ENCODE measurements around the gene KDM4D.
A peak's percentile ranks its signal among the peaks of the same experiment; 100 is the strongest.
"Not testable (repeated sequence)": the region's sequence is repeated elsewhere in the genome, so short reads cannot be mapped to it uniquely, and the experiment has no call there.

Gene KDM4D

DNA sequence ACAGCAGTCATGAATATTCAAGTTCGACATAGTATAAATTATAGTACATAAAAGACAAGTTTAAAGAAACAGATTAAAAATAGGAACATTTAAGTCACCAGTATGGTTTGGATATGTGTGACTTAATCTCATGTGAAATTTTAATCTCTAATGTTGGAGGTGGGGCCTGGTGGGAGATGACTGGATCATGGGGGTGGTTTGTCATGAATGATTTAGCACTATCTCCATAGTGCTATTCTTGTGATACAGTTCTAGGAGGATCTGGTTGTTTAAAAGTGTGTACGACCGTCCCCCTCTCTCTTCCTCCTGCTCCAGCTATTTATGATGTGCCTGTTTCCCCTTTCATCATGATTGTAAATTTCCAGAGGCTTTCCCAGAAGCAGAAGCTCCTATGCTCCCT lies 54.8 kb downstream of the KDM4D start:
- no peaks in the 10 kb centered on the region for H3K4me1 ChIP-seq (ENCODE audit: control insufficient read depth, insufficient read depth, low read length)
- no peak overlapping the region for H3K9ac ChIP-seq (ENCODE audit: low read length in 2 of 2)
- H3K27me3 ChIP-seq (ENCODE audit: control insufficient read depth in 1 of 2, insufficient read depth in 2 of 2, low read length in 2 of 2) = no peaks in the 10 kb centered on the region
- H3K4me3 ChIP-seq (ENCODE audit: low read length in 2 of 2) = no peak overlapping the region
- no peak overlapping the region for H3K27ac ChIP-seq (ENCODE audit: low read length)
- no peaks in the 10 kb centered on the region for H3K36me3 ChIP-seq (ENCODE audit: control insufficient read depth in 2 of 2, insufficient read depth in 2 of 2, low read length in 2 of 2)
- no peaks in the 10 kb centered on the region for H3K9me3 ChIP-seq (ENCODE audit: control insufficient read depth in 2 of 2, low read length in 2 of 2)

DNA sequence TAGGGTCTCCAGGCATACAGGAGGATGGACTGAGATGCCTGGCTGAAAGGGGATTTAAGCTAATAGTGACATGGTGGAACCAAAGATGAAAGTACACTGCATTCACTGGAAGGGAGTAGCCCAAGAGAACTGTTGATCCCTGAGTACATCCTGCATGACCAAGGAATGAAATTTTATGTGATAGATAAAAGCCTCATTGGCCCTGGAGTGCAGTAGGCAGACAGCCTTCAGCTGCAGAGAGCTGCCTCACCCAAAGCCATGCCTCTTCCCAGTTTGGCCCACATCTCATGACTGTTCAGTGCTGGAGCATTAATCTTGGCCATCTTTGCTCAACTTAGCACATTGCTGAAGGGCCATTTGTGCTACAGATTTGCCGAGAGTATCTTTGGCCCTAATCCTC lies 59.5 kb downstream of the KDM4D start:
- Histone ChIP-seq H3K27me3 (ENCODE audit: control insufficient read depth in 1 of 2, insufficient read depth in 2 of 2, low read length in 2 of 2) (peaks cover 1 to 4% of the 10 kb centered on the region in 2 donors), H3K27ac (ENCODE audit: low read length) (no peak overlapping the region), H3K36me3 (ENCODE audit: control insufficient read depth in 2 of 2, insufficient read depth in 2 of 2, low read length in 2 of 2) (no peaks in the 10 kb centered on the region), H3K4me3 (ENCODE audit: low read length in 2 of 2) (no peak overlapping the region), H3K4me1 (ENCODE audit: control insufficient read depth, insufficient read depth, low read length) (no peaks in the 10 kb centered on the region), H3K9me3 (ENCODE audit: control insufficient read depth in 2 of 2, low read length in 2 of 2) (peaks cover 0 to under 1% of the 10 kb centered on the region in 2 donors), H3K9ac (ENCODE audit: low read length in 2 of 2) (no peak overlapping the region)

DNA sequence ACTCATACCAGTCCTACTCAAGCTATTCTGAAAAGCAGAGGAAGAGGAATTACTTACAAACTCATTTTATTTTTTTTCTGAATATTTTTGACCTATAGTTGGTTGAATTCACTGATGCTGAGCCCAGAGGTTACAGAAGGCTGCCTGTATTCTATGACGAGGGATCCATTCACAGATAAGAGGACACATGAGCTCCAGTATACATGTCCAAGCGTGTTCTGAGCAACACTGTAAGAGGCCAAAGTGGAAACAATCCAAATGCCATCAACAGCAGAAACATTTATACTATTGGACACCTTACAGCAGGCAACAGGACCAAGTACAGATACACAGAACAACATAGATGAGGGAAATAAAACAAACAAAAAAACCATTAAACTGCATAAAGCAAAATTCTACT lies 61.8 kb downstream of the KDM4D start:
- Histone ChIP-seq H3K27ac (ENCODE audit: low read length) (no peak overlapping the region), H3K4me3 (ENCODE audit: low read length in 2 of 2) (no peak overlapping the region), H3K9me3 (ENCODE audit: control insufficient read depth in 2 of 2, low read length in 2 of 2) (peaks cover 0 to 3% of the 10 kb centered on the region in 2 donors), H3K27me3 (ENCODE audit: control insufficient read depth in 1 of 2, insufficient read depth in 2 of 2, low read length in 2 of 2) (peaks cover 2 to 4% of the 10 kb centered on the region in 2 donors), H3K9ac (ENCODE audit: low read length in 2 of 2) (no peak overlapping the region), H3K36me3 (ENCODE audit: control insufficient read depth in 2 of 2, insufficient read depth in 2 of 2, low read length in 2 of 2) (no peaks in the 10 kb centered on the region), H3K4me1 (ENCODE audit: control insufficient read depth, insufficient read depth, low read length) (no peaks in the 10 kb centered on the region)

DNA sequence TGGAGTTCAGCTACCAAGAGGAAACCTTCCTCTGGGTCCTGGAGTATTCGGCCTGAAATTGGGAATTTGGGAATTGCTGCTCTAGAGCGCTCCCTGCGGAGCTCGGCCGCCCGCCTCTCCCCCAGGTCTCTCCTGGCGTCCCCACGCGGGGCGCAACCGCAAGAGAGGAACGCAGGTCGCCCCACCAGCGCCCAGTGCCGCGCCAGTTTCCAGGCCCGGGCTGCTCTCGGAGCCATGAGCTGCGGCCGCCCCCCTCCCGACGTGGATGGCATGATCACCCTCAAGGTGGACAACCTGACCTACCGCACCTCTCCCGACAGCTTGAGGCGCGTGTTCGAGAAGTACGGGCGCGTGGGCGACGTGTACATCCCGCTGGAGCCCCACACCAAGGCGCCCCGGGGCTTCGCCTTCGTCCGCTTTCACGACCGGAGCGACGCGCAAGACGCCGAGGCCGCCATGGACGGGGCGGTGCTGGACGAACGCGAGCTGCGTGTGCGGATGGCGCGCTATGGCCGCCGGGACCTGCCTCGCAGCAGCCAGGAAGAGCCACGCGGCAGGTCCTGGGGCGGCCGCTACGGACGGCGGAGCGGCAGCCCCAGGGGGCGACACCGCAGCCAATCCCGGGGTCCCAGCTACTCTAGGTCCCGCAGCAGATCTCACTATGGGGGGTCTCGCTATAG lies 64.0 kb downstream of the KDM4D start:
- H3K36me3 ChIP-seq (ENCODE audit: control insufficient read depth in 2 of 2, insufficient read depth in 2 of 2, low read length in 2 of 2); H3K9ac ChIP-seq (ENCODE audit: low read length in 2 of 2); H3K4me1 ChIP-seq (ENCODE audit: control insufficient read depth, insufficient read depth, low read length); H3K27ac ChIP-seq (ENCODE audit: low read length); H3K9me3 ChIP-seq (ENCODE audit: control insufficient read depth in 2 of 2, low read length in 2 of 2): not testable (repeated sequence)
- Histone ChIP-seq H3K27me3 (ENCODE audit: control insufficient read depth in 1 of 2, insufficient read depth in 2 of 2, low read length in 2 of 2) (peaks cover 8 to 11% of the 10 kb centered on the region in 2 donors), H3K4me3 (ENCODE audit: low read length in 2 of 2) (peak overlapping the region; percentile 22 to 25)

DNA sequence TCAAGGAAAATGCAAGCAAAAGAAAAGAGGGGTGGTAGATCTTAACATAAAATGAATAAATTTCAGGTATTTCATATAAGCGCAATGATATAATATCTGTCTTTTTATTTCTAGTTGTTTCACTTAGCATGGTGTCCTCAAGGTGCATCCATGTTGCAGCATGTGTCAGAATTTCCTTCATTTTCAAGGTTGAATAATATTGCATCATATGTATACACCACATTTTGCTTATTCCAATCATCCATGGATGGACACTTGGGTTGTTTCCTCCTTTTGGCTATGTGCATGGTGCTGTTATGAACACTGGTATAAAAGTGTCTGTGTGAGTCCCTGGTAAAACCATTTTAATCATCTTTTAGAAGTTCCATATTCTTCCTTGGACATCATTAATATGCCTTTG lies 68.7 kb downstream of the KDM4D start:
- Histone ChIP-seq H3K27me3 (ENCODE audit: control insufficient read depth in 1 of 2, insufficient read depth in 2 of 2, low read length in 2 of 2) (peaks cover 12 to 17% of the 10 kb centered on the region in 2 donors), H3K27ac (ENCODE audit: low read length) (no peak overlapping the region)

DNA sequence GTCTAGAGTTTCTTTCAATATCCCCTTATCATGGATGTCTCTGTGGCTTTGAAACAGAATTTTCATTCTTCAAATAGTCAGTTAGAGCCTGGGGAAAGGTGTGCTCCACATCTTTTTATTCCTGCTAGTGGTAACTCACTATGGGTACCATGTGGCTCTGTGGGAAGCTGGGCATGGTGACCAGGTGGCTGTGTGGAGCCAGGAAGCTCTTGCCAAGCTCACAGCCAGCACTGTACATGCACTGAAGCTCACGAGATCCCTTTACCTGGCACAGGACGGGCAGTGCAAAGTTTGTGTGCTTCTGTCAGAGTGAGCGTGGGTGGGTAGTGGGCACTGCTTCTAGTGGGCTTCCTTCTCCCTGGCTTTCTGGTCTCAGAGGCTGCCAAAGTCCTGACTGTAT lies 69.4 kb downstream of the KDM4D start:
- no peak overlapping the region for H3K27ac ChIP-seq (ENCODE audit: low read length)
- H3K4me1 ChIP-seq (ENCODE audit: control insufficient read depth, insufficient read depth, low read length) = no peaks in the 10 kb centered on the region
- peaks cover 10 to 17% of the 10 kb centered on the region in 2 donors for H3K27me3 ChIP-seq (ENCODE audit: control insufficient read depth in 1 of 2, insufficient read depth in 2 of 2, low read length in 2 of 2)
- H3K9me3 ChIP-seq (ENCODE audit: control insufficient read depth in 2 of 2, low read length in 2 of 2) = peaks cover 0 to 3% of the 10 kb centered on the region in 2 donors
- H3K4me3 ChIP-seq (ENCODE audit: low read length in 2 of 2) = no peak overlapping the region
- no peaks in the 10 kb centered on the region for H3K36me3 ChIP-seq (ENCODE audit: control insufficient read depth in 2 of 2, insufficient read depth in 2 of 2, low read length in 2 of 2)
- no peak overlapping the region for H3K9ac ChIP-seq (ENCODE audit: low read length in 2 of 2)

More for the DNA sequence above, 68.7 kb downstream of the KDM4D start:
- Histone ChIP-seq H3K9ac (ENCODE audit: low read length in 2 of 2) (no peak overlapping the region), H3K4me1 (ENCODE audit: control insufficient read depth, insufficient read depth, low read length) (no peaks in the 10 kb centered on the region), H3K9me3 (ENCODE audit: control insufficient read depth in 2 of 2, low read length in 2 of 2) (peaks cover 0 to 3% of the 10 kb centered on the region in 2 donors), H3K4me3 (ENCODE audit: low read length in 2 of 2) (no peak overlapping the region), H3K36me3 (ENCODE audit: control insufficient read depth in 2 of 2, insufficient read depth in 2 of 2, low read length in 2 of 2) (no peaks in the 10 kb centered on the region)

DNA sequence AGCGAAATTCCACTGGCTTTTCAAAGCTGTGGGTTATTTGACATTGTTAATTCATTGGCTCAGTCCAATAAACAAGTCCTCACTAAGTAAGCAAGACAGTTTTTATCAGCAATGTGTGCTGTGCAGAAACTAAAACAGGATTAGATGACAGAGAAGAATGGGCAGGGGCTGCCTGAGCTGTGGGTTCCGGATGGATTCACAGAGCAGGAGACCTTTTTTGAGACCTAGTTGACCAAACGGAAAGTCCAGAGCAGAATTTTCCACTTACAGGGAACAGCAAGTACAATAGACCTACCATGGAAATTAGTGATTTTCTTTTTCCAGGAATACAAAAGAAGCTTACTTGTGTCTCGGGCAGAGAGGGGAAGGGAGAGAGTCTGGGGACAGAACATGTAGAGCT lies 70.5 kb downstream of the KDM4D start:
- H3K4me1 ChIP-seq (ENCODE audit: control insufficient read depth, insufficient read depth, low read length) = no peaks in the 10 kb centered on the region
- H3K4me3 ChIP-seq (ENCODE audit: low read length in 2 of 2) = no peak overlapping the region
- peaks cover 10 to 15% of the 10 kb centered on the region in 2 donors for H3K27me3 ChIP-seq (ENCODE audit: control insufficient read depth in 1 of 2, insufficient read depth in 2 of 2, low read length in 2 of 2)
- H3K9me3 ChIP-seq (ENCODE audit: control insufficient read depth in 2 of 2, low read length in 2 of 2) = no peaks in the 10 kb centered on the region
- no peak overlapping the region for H3K27ac ChIP-seq (ENCODE audit: low read length)
- no peak overlapping the region for H3K9ac ChIP-seq (ENCODE audit: low read length in 2 of 2)
- H3K36me3 ChIP-seq (ENCODE audit: control insufficient read depth in 2 of 2, insufficient read depth in 2 of 2, low read length in 2 of 2) = no peaks in the 10 kb centered on the region

DNA sequence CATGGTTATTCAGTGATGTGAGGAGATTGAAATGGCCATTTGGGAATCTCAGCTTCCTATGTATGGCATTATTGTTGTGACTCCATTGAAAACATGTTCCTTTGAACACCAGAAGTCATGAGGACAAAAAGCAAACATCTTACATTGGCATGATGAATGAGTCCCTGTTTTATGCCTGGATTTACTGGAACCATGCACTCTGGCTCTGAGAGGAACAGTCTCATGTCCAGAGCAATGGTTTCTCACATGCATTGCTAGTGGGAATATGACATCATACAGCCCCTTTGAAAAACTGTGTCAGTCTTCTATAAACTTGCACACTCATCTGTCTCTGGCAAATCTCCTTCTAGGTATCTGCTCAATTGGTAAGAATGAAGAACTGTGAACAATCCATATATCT lies 72.3 kb downstream of the KDM4D start:
- H3K9me3 ChIP-seq (ENCODE audit: control insufficient read depth in 2 of 2, low read length in 2 of 2) = no peaks in the 10 kb centered on the region
- peaks cover 6 to 16% of the 10 kb centered on the region in 2 donors for H3K27me3 ChIP-seq (ENCODE audit: control insufficient read depth in 1 of 2, insufficient read depth in 2 of 2, low read length in 2 of 2)
- no peaks in the 10 kb centered on the region for H3K4me1 ChIP-seq (ENCODE audit: control insufficient read depth, insufficient read depth, low read length)
- H3K9ac ChIP-seq (ENCODE audit: low read length in 2 of 2) = no peak overlapping the region
- no peaks in the 10 kb centered on the region for H3K36me3 ChIP-seq (ENCODE audit: control insufficient read depth in 2 of 2, insufficient read depth in 2 of 2, low read length in 2 of 2)
- no peak overlapping the region for H3K4me3 ChIP-seq (ENCODE audit: low read length in 2 of 2)
- no peak overlapping the region for H3K27ac ChIP-seq (ENCODE audit: low read length)

All from stomach smooth muscle (tissue), 2 donors.